A673 (cell line): ENCODE data around the gene JAG2. TPM values are rescaled to one million over a fixed set of nuclear protein-coding genes. Genes with fewer than 3 reads are reported as not detected.

ENCODE experiments used
- BruUV-seq: library from RNA; stranded (reverse); fragments of 400-500 nt; replicated peaks from 2 replicates; lab custom pipeline; 2021; lab: Mats Ljungman, UMichigan
- CTCF ChIA-PET: fragments of 300-600 bp; sonication (Branson Sonifier 250); formaldehyde crosslinking; loops from one replicate; lab custom pipeline; 2022; ENCODE audit warnings: antibody characterized with exemption; lab: Charles Lee
- POLR2A ChIA-PET: fragments of 300-600 bp; sonication (Branson Sonifier 250); formaldehyde crosslinking; loops from one replicate; lab custom pipeline; 2022; ENCODE audit warnings: antibody characterized with exemption; ENCODE audit not compliant: low non-redundant PET; lab: Charles Lee
- DNase-seq: peaks from one replicate; pipeline ENCODE4 v3.0.0-alpha.2; 2015; ENCODE audit warnings: low spot score
- H3K27ac ChIP-seq: fragments of 200-600 bp; sonication (generic); 2 replicates; pipeline ENCODE4 v1.5.1; 2016; ENCODE audit warnings: mixed run types, low read depth, mild to moderate bottlenecking, mixed read lengths, antibody characterized with exemption, low read length; ENCODE audit not compliant: poor library complexity, severe bottlenecking
- H3K27me3 ChIP-seq: fragments of 200-600 bp; sonication (generic); replicated peaks from 2 replicates; pipeline ENCODE4 v1.6.1; 2017; ENCODE audit warnings: mixed run types, low read depth, mild to moderate bottlenecking, mixed read lengths, antibody characterized with exemption, low read length; ENCODE audit not compliant: insufficient read depth, poor library complexity
- H3K36me3 ChIP-seq: fragments of 200-600 bp; sonication (generic); 2 replicates; pipeline ENCODE4 v1.6.1; 2016; ENCODE audit warnings: mixed run types, mild to moderate bottlenecking, mixed read lengths, antibody characterized with exemption, low read length; ENCODE audit not compliant: insufficient read depth, poor library complexity, severe bottlenecking
- H3K4me1 ChIP-seq: fragments of 200-600 bp; sonication (generic); 2 replicates; pipeline ENCODE4 v1.6.1; 2017; ENCODE audit warnings: mixed run types, mild to moderate bottlenecking, mixed read lengths, antibody characterized with exemption, low read length; ENCODE audit not compliant: insufficient read depth, poor library complexity, severe bottlenecking
- H3K4me3 ChIP-seq: fragments of 200-600 bp; sonication (generic); 2 replicates; pipeline ENCODE4 v1.5.1; 2016; ENCODE audit warnings: low read depth, mixed run types, mild to moderate bottlenecking, mixed read lengths, low read length; ENCODE audit not compliant: poor library complexity, severe bottlenecking
- H3K9me3 ChIP-seq: fragments of 200-600 bp; sonication (generic); 2 replicates; pipeline ENCODE4 v1.6.1; 2016; ENCODE audit warnings: mixed run types, low read depth, mild to moderate bottlenecking, mixed read lengths, antibody characterized with exemption, low read length; ENCODE audit not compliant: poor library complexity, severe bottlenecking
- EZH2 ChIP-seq: fragments of 200-600 bp; sonication (generic); IDR thresholded peaks from 2 replicates; pipeline ENCODE4 v1.6.1; 2017; ENCODE audit warnings: borderline replicate concordance, low read depth, mild to moderate bottlenecking, mixed read lengths, antibody characterized with exemption, low read length; ENCODE audit not compliant: poor library complexity, severe bottlenecking
- intact Hi-C: fragments of 100-400 bp; cut with micrococcal nuclease; formaldehyde crosslinking; loops from one replicate; pipeline ENCODE4 v1.10.0; 2022; ENCODE audit not compliant: unreplicated experiment
- total RNA-seq: library from RNA; stranded (reverse); gene quantifications from 2 replicates; pipeline ENCODE4 v1.2.3, GENCODE V29; 2021
- TF ChIP-seq, protein P1 (sequence below): fragments of 300-800, 200-600 bp; sonication (generic); conservative IDR thresholded peaks from 2 replicates; pipeline ENCODE4 v1.5.1; 2017; ENCODE audit warnings: low read depth, mild to moderate bottlenecking, antibody characterized with exemption, low read length, moderate library complexity, mixed read lengths

The JAG2 gene
- total RNA-seq, 1 experiment from 2014 or later = 14.3 TPM

DNA sequence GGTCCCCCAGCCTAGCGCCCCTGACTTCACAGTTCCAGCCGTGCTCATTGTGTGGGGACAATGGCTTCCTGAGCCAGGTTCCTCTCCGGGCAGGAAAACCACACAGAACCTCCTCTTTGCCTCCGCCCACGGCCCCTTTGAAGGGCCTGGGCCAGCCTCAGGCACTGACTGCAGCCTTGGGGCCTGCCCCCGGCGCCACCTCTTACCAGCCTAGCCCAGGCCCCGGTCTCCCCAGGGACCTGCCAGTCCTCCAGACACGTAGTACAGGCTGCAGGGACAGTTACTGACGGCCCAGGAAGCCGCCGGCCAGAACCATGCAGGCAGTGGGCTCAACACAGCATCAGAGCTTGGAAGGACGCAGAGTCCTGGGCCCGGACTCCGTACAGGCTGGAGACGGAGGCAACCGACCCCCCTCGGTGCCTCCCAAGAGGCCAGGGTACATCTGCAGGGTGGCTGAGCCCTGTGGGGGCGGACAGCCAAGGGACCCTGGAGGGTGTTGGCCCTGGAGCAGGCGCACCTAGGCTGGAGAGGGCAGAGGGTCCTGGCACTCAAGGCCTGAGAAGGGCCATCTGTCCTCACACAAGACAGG lies 33.4 kb upstream of the JAG2 start:
- no peak overlapping the region for H3K4me3 ChIP-seq
- no peaks in the 10 kb centered on the region for H3K36me3 ChIP-seq
- no peaks in the 10 kb centered on the region for H3K9me3 ChIP-seq
- ChIA-PET POLR2A (no interaction called here), CTCF (interaction anchor here (0.5 kb wide), 1 partner anchor 376 kb away, joined by 5 read pairs; no protein-coding TSS in a partner anchor)
- no peak for DNase-seq
- no TSS peak for BruUV-seq
- H3K27ac ChIP-seq = no peak overlapping the region
- no peak for TF ChIP-seq EZH2
- TF ChIP-seq, protein P1, sequence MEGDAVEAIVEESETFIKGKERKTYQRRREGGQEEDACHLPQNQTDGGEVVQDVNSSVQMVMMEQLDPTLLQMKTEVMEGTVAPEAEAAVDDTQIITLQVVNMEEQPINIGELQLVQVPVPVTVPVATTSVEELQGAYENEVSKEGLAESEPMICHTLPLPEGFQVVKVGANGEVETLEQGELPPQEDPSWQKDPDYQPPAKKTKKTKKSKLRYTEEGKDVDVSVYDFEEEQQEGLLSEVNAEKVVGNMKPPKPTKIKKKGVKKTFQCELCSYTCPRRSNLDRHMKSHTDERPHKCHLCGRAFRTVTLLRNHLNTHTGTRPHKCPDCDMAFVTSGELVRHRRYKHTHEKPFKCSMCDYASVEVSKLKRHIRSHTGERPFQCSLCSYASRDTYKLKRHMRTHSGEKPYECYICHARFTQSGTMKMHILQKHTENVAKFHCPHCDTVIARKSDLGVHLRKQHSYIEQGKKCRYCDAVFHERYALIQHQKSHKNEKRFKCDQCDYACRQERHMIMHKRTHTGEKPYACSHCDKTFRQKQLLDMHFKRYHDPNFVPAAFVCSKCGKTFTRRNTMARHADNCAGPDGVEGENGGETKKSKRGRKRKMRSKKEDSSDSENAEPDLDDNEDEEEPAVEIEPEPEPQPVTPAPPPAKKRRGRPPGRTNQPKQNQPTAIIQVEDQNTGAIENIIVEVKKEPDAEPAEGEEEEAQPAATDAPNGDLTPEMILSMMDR = no peak
- no peaks in the 10 kb centered on the region for H3K27me3 ChIP-seq
- peaks cover 4% of the 10 kb centered on the region for H3K4me1 ChIP-seq
- intact Hi-C loops = loop anchor here (2.0 kb wide), 1 partner anchor 79 kb away; no protein-coding TSS in a partner anchor

DNA sequence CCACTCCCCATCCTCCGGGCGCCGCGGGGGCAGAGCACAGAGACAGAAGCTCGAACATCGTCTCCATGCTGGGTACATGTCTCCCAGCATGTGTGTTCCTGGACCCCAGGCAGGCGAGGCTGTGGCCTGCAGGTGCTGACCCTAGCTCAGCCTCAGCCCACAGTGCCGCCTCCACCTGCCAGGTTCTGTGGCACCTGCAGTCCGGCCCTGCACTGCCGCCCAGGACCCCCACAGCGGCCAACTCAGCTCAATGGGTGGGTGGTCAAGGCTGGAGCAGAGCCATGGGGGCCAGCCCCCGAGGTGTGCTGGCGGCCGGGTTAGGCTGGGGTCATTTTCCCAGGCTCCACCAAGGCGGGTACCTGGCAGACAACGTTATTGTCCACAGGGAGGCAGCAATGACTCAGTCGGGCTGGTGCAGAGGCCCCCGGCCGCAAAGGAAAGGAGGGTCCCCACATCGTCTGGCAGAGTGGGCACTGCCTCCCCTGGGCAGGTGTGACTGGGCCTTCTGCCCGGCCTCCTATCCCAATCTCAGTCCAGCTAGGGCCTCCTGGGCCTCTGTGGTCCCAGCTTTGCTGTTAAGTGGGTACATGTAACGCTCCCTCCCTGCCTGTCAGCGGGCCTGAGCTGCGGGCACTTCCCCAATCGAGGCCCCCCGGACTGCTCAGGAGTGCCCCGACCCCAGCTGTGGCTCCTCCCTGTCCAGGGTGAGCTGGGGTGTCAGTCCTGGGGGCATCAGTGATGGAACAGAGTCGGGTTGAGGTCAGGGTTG lies 32.8 kb upstream of the JAG2 start:
- Histone ChIP-seq H3K9me3 (no peaks in the 10 kb centered on the region), H3K27ac (no peak overlapping the region), H3K4me1 (peaks cover 7% of the 10 kb centered on the region), H3K36me3 (no peaks in the 10 kb centered on the region), H3K27me3 (no peaks in the 10 kb centered on the region), H3K4me3 (no peak overlapping the region)
- no TSS peak for BruUV-seq
- TF ChIP-seq EZH2 = no peak
- TF ChIP-seq, protein P1 = no peak
- ChIA-PET CTCF (interaction anchor here (0.5 kb wide), 1 partner anchor 376 kb away, joined by 5 read pairs; no protein-coding TSS in a partner anchor), POLR2A (interaction anchor here (0.6 kb wide), 1 partner anchor 12 kb away, joined by 3 read pairs; no protein-coding TSS in a partner anchor)
- intact Hi-C loops = no loop called here
- no peak for DNase-seq

DNA sequence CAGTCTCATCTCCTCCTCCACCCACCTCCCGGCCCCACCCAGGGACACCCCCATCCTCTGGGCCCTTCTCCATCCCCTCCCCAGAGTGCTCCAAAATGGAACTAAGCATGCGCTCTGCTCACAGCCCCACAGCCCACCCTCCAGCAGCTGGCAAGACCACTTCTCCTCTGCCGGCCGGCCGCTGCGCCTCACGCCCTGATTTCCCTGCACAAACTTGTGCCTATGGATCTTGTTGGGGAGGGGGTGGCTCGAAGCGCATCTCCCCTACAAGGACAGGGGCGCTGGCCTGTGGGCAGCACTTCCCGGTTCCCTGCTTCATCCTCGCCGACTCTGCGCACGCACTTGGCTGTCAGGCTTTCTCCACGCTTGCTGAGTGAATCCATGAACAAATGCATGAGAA lies 32.1 kb upstream of the JAG2 start:
- no peak for DNase-seq
- POLR2A ChIA-PET = interaction anchor here (0.6 kb wide), 1 partner anchor 11 kb away, joined by 3 read pairs; no protein-coding TSS in a partner anchor
- Histone ChIP-seq H3K4me3 (no peak overlapping the region), H3K36me3 (no peaks in the 10 kb centered on the region), H3K9me3 (no peaks in the 10 kb centered on the region), H3K27me3 (no peaks in the 10 kb centered on the region), H3K27ac (no peak overlapping the region), H3K4me1 (peaks cover 14% of the 10 kb centered on the region)
- CTCF ChIA-PET = interaction anchor here (1.0 to 1.1 kb wide), 2 partner anchors 31 to 110 kb away, joined by 3 to 4 read pairs; no protein-coding TSS in a partner anchor
- intact Hi-C loops = no loop called here
- TF ChIP-seq, protein P1 = no peak
- no peak for TF ChIP-seq EZH2
- BruUV-seq = no TSS peak
